Measurements from ENCODE around the gene UNC5C.

Gene UNC5C

GRCh38 chr4:95272036-95272435 is 276.7 kb downstream of the UNC5C start:
- ChIA-PET CTCF (no interaction called here), POLR2A (no interaction called here)
- no peak for DNase-seq (ENCODE audit: extremely low spot score)
- TF ChIP-seq NFRKB (IDR thresholded peaks at IDR 0.05) (no peak), SP1 (IDR thresholded peaks at IDR 0.05) (no peak), L3MBTL2 (conservative IDR thresholded peaks at IDR 0.05) (no peak), ARNT (IDR thresholded peaks at IDR 0.05) (no peak), TARDBP (IDR thresholded peaks at IDR 0.05) (no peak), BHLHE40 (IDR thresholded peaks at IDR 0.05; ENCODE audit: borderline replicate concordance) (no peak), FOXK2 (IDR thresholded peaks at IDR 0.05) (no peak), ZNF384 (IDR thresholded peaks at IDR 0.05) (no peak), PKNOX1 (IDR thresholded peaks at IDR 0.05) (no peak)

GRCh38 chr4:95268819-95269565 is 279.8 kb downstream of the UNC5C start:
- ChIA-PET POLR2A (no interaction called here), CTCF (no interaction called here)
- TF ChIP-seq CTBP1 (IDR thresholded peaks at IDR 0.05; ENCODE audit: borderline replicate concordance) (no peak), BHLHE40 (IDR thresholded peaks at IDR 0.05; ENCODE audit: borderline replicate concordance) (no peak), LEF1 (IDR thresholded peaks at IDR 0.05; ENCODE audit: borderline replicate concordance) (no peak), SP1 (IDR thresholded peaks at IDR 0.05) (no peak), SUZ12 (IDR thresholded peaks at IDR 0.05) (no peak), L3MBTL2 (conservative IDR thresholded peaks at IDR 0.05) (no peak), ARNT (IDR thresholded peaks at IDR 0.05) (no peak)
- DNase-seq (ENCODE audit: extremely low spot score), result no peak

- ChIA-PET POLR2A (no interaction called here), CTCF (no interaction called here)
- TF ChIP-seq ZNF384 (IDR thresholded peaks at IDR 0.05) (no peak), FOXK2 (IDR thresholded peaks at IDR 0.05) (no peak), HDGF (IDR thresholded peaks at IDR 0.05; ENCODE audit: borderline replicate concordance) (no peak), FOXM1 (IDR thresholded peaks at IDR 0.05; ENCODE audit: borderline replicate concordance) (no peak)
- no peak for DNase-seq (ENCODE audit: extremely low spot score)
These were observed 281.7 kb downstream of the UNC5C start for GRCh38 chr4:95267081-95267480.

- POLR2A ChIA-PET, result no interaction called here
- peak; percentile 72 for TF ChIP-seq PKNOX1 (IDR thresholded peaks at IDR 0.05)
- TF ChIP-seq L3MBTL2 (conservative IDR thresholded peaks at IDR 0.05), result no peak
- CTCF ChIA-PET, result no interaction called here
- no peak for DNase-seq (ENCODE audit: extremely low spot score)
These were observed 282.7 kb downstream of the UNC5C start for GRCh38 chr4:95265814-95266740.

- TF ChIP-seq NFRKB (IDR thresholded peaks at IDR 0.05) (no peak), TARDBP (IDR thresholded peaks at IDR 0.05) (no peak), L3MBTL2 (conservative IDR thresholded peaks at IDR 0.05) (no peak), SP1 (IDR thresholded peaks at IDR 0.05) (no peak), PKNOX1 (IDR thresholded peaks at IDR 0.05) (no peak), BHLHE40 (IDR thresholded peaks at IDR 0.05; ENCODE audit: borderline replicate concordance) (no peak)
- CTCF ChIA-PET, result no interaction called here
- DNase-seq (ENCODE audit: extremely low spot score), result no peak
- POLR2A ChIA-PET, result no interaction called here
These were observed 283.9 kb downstream of the UNC5C start for GRCh38 chr4:95264843-95265242.

GRCh38 chr4:95263960-95264359 is 284.8 kb downstream of the UNC5C start:
- ChIA-PET CTCF (no interaction called here), POLR2A (no interaction called here)
- DNase-seq (ENCODE audit: extremely low spot score), result no peak
- TF ChIP-seq L3MBTL2 (conservative IDR thresholded peaks at IDR 0.05) (no peak), FOXK2 (IDR thresholded peaks at IDR 0.05) (no peak), HDGF (IDR thresholded peaks at IDR 0.05; ENCODE audit: borderline replicate concordance) (no peak), TARDBP (IDR thresholded peaks at IDR 0.05) (no peak), SUZ12 (IDR thresholded peaks at IDR 0.05) (no peak), ELF4 (IDR thresholded peaks at IDR 0.05) (no peak), PKNOX1 (IDR thresholded peaks at IDR 0.05) (no peak), ZNF384 (IDR thresholded peaks at IDR 0.05) (no peak), FOXA1 (IDR thresholded peaks at IDR 0.05) (no peak), ARNT (IDR thresholded peaks at IDR 0.05) (no peak), BHLHE40 (IDR thresholded peaks at IDR 0.05; ENCODE audit: borderline replicate concordance) (no peak), NFRKB (IDR thresholded peaks at IDR 0.05) (no peak), SP1 (IDR thresholded peaks at IDR 0.05) (no peak), CTBP1 (IDR thresholded peaks at IDR 0.05; ENCODE audit: borderline replicate concordance) (no peak), LEF1 (IDR thresholded peaks at IDR 0.05; ENCODE audit: borderline replicate concordance) (no peak), FOXM1 (IDR thresholded peaks at IDR 0.05; ENCODE audit: borderline replicate concordance) (no peak)

Measured in HEK293T (cell line).